Measurements from ENCODE around the gene FBXL19.

FBXL19 gene

GRCh38 chr16:30969246-30969842, 46.0 kb downstream of the FBXL19 start:
- DNase-seq = no peak

GRCh38 chr16:30971298-30971697, 47.9 kb downstream of the FBXL19 start:
- DNase-seq = no peak

- DNase-seq = no peak
These were observed 49.5 kb downstream of the FBXL19 start for GRCh38 chr16:30972872-30973271.

- no peak for DNase-seq
These were observed 51.0 kb downstream of the FBXL19 start for GRCh38 chr16:30974348-30974747.

GRCh38 chr16:30976486-30976885, 53.1 kb downstream of the FBXL19 start:
- DNase-seq = no peak

GRCh38 chr16:30977502-30977901, 54.1 kb downstream of the FBXL19 start:
- DNase-seq = no peak

- DNase-seq = no peak
These were observed 56.0 kb downstream of the FBXL19 start for GRCh38 chr16:30979170-30980022.

GRCh38 chr16:30980023-30980371, 56.6 kb downstream of the FBXL19 start:
- DNase-seq = no peak

GRCh38 chr16:30980434-30980833, 57.1 kb downstream of the FBXL19 start:
- no peak for DNase-seq

- no peak for DNase-seq
These were observed 57.6 kb downstream of the FBXL19 start for GRCh38 chr16:30980959-30981358.

- DNase-seq = no peak
These were observed 59.3 kb downstream of the FBXL19 start for GRCh38 chr16:30982548-30983288.

GRCh38 chr16:30983289-30983889, 60.0 kb downstream of the FBXL19 start:
- DNase-seq = no peak

- DNase-seq = no peak
These were observed 60.7 kb downstream of the FBXL19 start for GRCh38 chr16:30983898-30984610.

- peak; percentile 75 to 77 for DNase-seq
These were observed 61.5 kb downstream of the FBXL19 start, which contains the start of gene HSD3B7 for GRCh38 chr16:30984669-30985400. HSD3B7 (plus strand) TSS chr16:30985207; CDS start chr16:30985659, 452 bp downstream.

GRCh38 chr16:30985401-30986128, 62.2 kb downstream of the FBXL19 start:
- no peak for DNase-seq

GRCh38 chr16:30986129-30986991, 63.0 kb downstream of the FBXL19 start:
- no peak for DNase-seq

GRCh38 chr16:30987581-30988190, 64.3 kb downstream of the FBXL19 start:
- DNase-seq = no peak

- DNase-seq = no peak
These were observed 66.2 kb downstream of the FBXL19 start for GRCh38 chr16:30989469-30990047.

- DNase-seq = no peak
These were observed 66.7 kb downstream of the FBXL19 start for GRCh38 chr16:30990105-30990504.

Data from activated CD4-positive, alpha-beta T cell treated with anti-CD3 and anti-CD28 coated beads, Interleukin-2, amount 50 U/mL, for 4 hours (primary cell).